HT-29 (cell line): ENCODE data around the gene EDC4. TPM values are rescaled to one million over a fixed set of nuclear protein-coding genes. Genes with fewer than 3 reads are reported as not detected.
A peak's percentile ranks its signal among the peaks of the same experiment; 100 is the strongest.
"Not testable (repeated sequence)": the region's sequence is repeated elsewhere in the genome, so short reads cannot be mapped to it uniquely, and the experiment has no call there.

Experiments
- DNase-seq: peaks from one replicate; pipeline ENCODE4 v3.0.0-alpha.2; 2015; ENCODE audit warnings: low spot score
- total RNA-seq: library from RNA; depleted of rRNA; stranded (reverse); fragments of >200 nt; shearing (Covaris generic); gene quantifications from 2 replicates; pipeline ENCODE4 v1.2.3, GENCODE V29; 2014

EDC4 gene
- total RNA-seq, 1 experiment from 2014 or later: 121 TPM

DNA sequence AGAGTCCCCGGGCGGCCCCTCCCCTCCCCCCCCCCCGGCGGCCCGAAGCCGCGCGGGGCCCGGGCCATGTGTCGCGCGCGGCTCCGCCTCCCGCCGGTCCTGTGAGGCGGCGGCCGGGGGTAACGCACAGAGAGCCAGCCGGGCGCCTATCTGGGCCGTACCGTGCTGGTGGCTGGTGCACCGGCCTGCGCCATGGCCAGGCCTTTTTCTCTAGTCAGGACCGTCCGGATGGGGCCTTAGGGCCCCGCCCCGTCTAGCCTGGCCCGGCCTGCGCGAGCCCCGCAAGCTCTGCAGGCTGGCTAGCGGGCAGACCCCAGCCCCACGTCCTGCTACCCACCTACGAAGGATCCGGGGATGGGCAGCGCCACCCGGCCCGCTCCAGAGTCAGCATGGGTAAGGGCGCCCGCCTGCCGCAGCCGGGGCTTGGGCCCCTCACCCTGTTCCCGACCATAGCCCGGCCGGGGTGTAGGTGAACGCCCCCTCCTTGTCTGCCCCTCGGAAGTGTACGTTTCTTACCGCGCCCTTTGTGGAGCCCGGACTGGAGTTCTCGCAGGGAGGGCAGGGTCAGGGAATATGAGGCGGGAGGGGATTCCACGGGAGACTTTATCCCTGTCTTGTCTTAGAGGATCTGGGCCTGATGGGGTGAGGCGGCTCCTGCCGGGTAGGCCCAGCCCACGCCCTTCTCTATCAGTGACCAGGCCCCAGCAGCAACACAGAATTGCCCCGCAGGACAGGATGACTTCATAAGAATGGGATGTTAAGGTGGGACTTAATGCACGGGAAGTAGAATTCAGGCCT, 25.6 kb upstream of the EDC4 start, which contains the start of gene CENPT:
Gene CENPT, minus strand, starts transcription at position 630 of the 798 bp plus-strand sequence. CDS start 13,834 bp downstream, outside the sequence.
- DNase-seq: peak; percentile 46

GRCh38 chr16:67848118-67848517, 24.7 kb upstream of the EDC4 start:
- DNase-seq: no peak

GRCh38 chr16:67853670-67854069, 19.2 kb upstream of the EDC4 start:
- no peak for DNase-seq

DNA sequence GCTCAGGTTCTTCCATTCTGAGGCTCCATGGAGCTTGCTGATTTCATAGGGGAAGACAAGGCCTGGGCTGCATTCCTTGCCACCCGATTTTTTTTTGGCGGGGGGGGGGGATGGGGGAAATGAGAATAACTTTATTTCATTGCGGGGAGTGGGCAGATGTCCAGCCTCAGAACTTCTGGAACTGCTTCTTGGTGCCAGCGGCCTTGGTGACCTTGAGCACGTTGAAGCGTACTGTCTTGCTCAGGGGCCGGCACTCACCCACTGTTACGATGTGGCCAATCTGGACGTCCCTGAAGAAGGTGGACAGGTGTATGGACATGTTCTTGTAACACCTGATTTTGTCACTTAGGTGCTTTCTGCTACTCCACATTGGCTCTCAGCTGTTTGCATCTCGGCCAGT, 17.1 kb upstream of the EDC4 start:
- DNase-seq: no peak

GRCh38 chr16:67856927-67857546, 15.8 kb upstream of the EDC4 start:
- DNase-seq: no peak

GRCh38 chr16:67857547-67858233, 15.2 kb upstream of the EDC4 start:
- peak; percentile 96 for DNase-seq

DNA sequence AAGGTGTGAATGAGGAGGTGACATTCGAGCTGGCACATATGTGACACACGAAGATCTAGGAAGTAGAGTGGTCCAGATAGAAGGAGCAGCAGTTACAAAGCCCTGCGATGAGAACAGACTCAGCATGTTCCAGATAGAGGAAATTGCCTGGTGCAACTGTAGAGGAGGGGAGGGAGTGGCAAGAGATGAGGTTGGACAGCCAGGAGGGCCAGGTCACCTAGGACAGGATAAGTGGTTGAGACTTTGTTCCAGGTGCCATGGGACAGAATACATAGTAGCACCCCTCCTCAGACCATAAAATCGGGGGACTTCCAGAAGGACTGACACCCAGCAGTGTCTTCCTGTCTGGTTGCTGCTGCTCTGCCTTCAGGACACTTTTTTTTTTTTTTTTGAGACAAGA, 14.4 kb upstream of the EDC4 start:
- peak; percentile 28 for DNase-seq

DNA sequence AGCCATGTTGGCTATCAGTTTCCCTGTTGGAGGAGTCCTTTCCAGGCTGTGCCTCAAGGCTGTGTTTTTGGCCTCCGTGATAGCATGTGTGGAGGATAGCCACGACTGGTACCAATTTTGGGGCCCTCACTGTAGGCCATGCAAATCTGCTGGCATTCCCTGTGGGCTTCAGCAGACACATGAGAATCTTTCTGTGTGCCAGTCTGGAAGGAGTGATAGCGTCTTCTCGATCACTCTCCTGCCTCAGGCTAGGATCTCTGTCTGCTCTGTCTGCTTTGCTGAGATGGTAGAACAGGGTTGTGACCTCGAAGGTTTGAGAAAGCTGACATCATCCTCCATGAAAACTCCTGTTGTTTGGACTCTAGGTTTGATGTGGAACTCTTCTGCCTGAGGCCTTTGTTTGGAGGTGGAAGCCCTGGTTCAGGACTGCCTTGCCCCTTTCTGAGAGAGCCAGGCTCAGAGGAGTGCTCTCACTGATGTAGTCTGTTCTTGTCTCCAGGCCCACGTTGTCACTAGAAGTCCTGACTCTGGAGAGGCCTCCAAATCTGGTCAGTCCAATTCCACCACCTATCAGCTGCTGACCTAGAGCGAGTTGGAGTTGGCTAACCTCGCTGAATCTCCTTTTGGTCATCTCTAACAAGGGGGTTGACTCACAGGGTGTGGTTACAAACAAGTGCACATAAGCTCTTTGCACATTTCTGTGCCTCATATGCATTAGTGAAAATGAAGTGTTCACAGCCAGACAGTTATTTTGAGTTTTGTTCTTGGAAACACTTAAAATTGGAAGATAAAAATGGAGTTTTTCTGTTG, 12.1 kb upstream of the EDC4 start:
- DNase-seq: no peak

- DNase-seq: no peak
These were observed 11.0 kb upstream of the EDC4 start for GRCh38 chr16:67861877-67862276.

- DNase-seq: no peak
These were observed 9.9 kb upstream of the EDC4 start for GRCh38 chr16:67862623-67863583.

DNA sequence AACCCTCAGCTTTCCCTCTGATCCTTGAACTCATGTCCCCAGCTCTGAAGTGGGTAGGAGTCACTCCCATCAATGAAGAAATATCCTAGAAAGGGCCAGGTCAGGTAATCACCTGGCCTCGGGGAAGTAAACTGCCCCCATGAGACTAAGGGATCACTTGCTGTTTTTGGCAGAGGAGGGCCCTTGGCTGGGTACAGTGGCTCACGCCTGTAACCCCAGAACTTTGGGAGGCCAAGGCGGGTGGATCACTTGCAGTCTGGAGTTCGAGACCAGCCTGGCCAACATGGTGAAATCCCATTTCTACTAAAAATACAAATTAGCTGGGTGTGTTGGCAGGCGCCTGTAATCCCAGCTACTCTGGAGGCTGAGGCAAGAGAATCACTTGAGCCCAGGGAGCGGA, 8.8 kb upstream of the EDC4 start:
- DNase-seq: not testable (repeated sequence)

- no peak for DNase-seq
These were observed 8.3 kb upstream of the EDC4 start for GRCh38 chr16:67864594-67864993.

GRCh38 chr16:67865318-67865717, 7.5 kb upstream of the EDC4 start:
- DNase-seq: peak; percentile 52

GRCh38 chr16:67868290-67868689, 4.6 kb upstream of the EDC4 start:
- DNase-seq: no peak

GRCh38 chr16:67869653-67870052, 3.2 kb upstream of the EDC4 start:
- no peak for DNase-seq

GRCh38 chr16:67871256-67871655, 1.6 kb upstream of the EDC4 start:
- no peak for DNase-seq

- DNase-seq: no peak
These were observed 671 bp upstream of the EDC4 start for GRCh38 chr16:67872131-67872630.

GRCh38 chr16:67873435-67874370, 851 bp downstream of the EDC4 start:
- peak; percentile 31 for DNase-seq

- no peak for DNase-seq
These were observed 1.5 kb downstream of the EDC4 start for GRCh38 chr16:67874372-67874771.
